Breast epithelium (tissue), 4 donors: ENCODE results near the gene G6PC2. TPM values are rescaled to one million over a fixed set of nuclear protein-coding genes. Genes with fewer than 3 reads are reported as not detected.
"Not testable (repeated sequence)": the region's sequence is repeated elsewhere in the genome, so short reads cannot be mapped to it uniquely, and the experiment has no call there.

Experiments
- DNase-seq, 2 donors: peaks; one replicate each; pipeline ENCODE4 v3.0.0-alpha.2; 2019; ENCODE audit warnings: low spot score in 2 of 2
- H3K27ac ChIP-seq, 2 donors: fragments of 200-600 bp; sonication (generic) in 1 of 2; one replicate each; pipeline ENCODE4 v1.5.1; 2016 to 2019; ENCODE audit warnings: mild to moderate bottlenecking in 1 of 2
- H3K27me3 ChIP-seq, 2 donors: fragments of 200-600 bp; sonication (generic) in 1 of 2; one replicate each; pipeline versions ENCODE4 v1.5.1 to v1.6.0; 2017 to 2019; ENCODE audit warnings: control low read depth in 1 of 2, mild to moderate bottlenecking in 1 of 2
- H3K36me3 ChIP-seq: fragments of 200-600 bp; one replicate; pipeline ENCODE4 v1.5.1; 2019
- H3K4me1 ChIP-seq, 2 donors: fragments of 200-600 bp; sonication (generic); one replicate each; pipeline ENCODE4 v1.5.1; 2016 to 2019; ENCODE audit warnings: control low read depth in 1 of 2
- H3K4me3 ChIP-seq, 3 donors: fragments of 200-600 bp; sonication (generic); 1 replicate in 2 of 3; 2 replicates in 1 of 3; pipeline ENCODE4 v1.5.1; 2016 to 2019; ENCODE audit warnings: mild to moderate bottlenecking in 3 of 3, moderate library complexity in 2 of 3
- H3K9me3 ChIP-seq, 2 donors: fragments of 200-600 bp; sonication (generic) in 1 of 2; one replicate each; pipeline ENCODE4 v1.5.1; 2016 to 2019; ENCODE audit warnings: control low read depth in 1 of 2
- CTCF ChIP-seq, 3 donors: fragments of 450-650 bp; IDR thresholded peaks; one replicate each; pipeline ENCODE4 v1.5.1; 2016 to 2017; ENCODE audit warnings: antibody characterized with exemption in 3 of 3, mild to moderate bottlenecking in 3 of 3, moderate library complexity in 3 of 3
- POLR2A ChIP-seq: fragments of 450-650 bp; IDR thresholded peaks from one replicate; pipeline ENCODE4 v1.6.1; 2016; ENCODE audit warnings: antibody characterized with exemption, mild to moderate bottlenecking, moderate library complexity
- POLR2AphosphoS5 ChIP-seq, 3 donors: sonication (generic); formaldehyde crosslinking; IDR thresholded peaks; one replicate each; pipeline ENCODE4 v1.6.1; 2017; ENCODE audit warnings: antibody characterized with exemption in 3 of 3
- intact Hi-C: fragments of 100-400 bp; cut with DNase I; formaldehyde crosslinking; loops from one replicate; pipeline ENCODE4 v1.15.1; 2023; ENCODE audit warnings: low total_unique reads
- total RNA-seq, 3 donors: library from RNA; depleted of rRNA; stranded (reverse); fragments of >200 nt; gene quantifications; one replicate each; pipeline ENCODE4 v1.1.0, GENCODE V29; 2016

Gene G6PC2
- total RNA-seq, 3 donors from 2014 or later = not detected

GRCh38 chr2:168855601-168856000 is 45.5 kb upstream of the G6PC2 start:
- DNase-seq = no peak
- no peak for TF ChIP-seq POLR2A
- no peak for TF ChIP-seq POLR2AphosphoS5 (IDR thresholded peaks at IDR 0.05)
- no peak for TF ChIP-seq CTCF (IDR thresholded peaks at IDR 0.05)
- no peak overlapping the region for H3K27ac ChIP-seq
- H3K27me3 ChIP-seq = no peaks in the 10 kb centered on the region
- no peaks in the 10 kb centered on the region for H3K4me1 ChIP-seq
- H3K4me3 ChIP-seq = no peak overlapping the region
- H3K9me3 ChIP-seq = no peaks in the 10 kb centered on the region
- intact Hi-C loops = no loop called here
- H3K36me3 ChIP-seq = no peaks in the 10 kb centered on the region

- no peaks in the 10 kb centered on the region for H3K27me3 ChIP-seq
- no peaks in the 10 kb centered on the region for H3K36me3 ChIP-seq
- H3K27ac ChIP-seq = no peak overlapping the region
- no peaks in the 10 kb centered on the region for H3K4me1 ChIP-seq
- no peak for DNase-seq
- TF ChIP-seq CTCF (IDR thresholded peaks at IDR 0.05) (no peak), POLR2A (no peak), POLR2AphosphoS5 (IDR thresholded peaks at IDR 0.05) (no peak)
- no peaks in the 10 kb centered on the region for H3K9me3 ChIP-seq
- intact Hi-C loops = no loop called here
- H3K4me3 ChIP-seq = no peak overlapping the region
Observed at GRCh38 chr2:168858146-168858545, 42.9 kb upstream of the G6PC2 start.

- H3K4me3 ChIP-seq, H3K36me3 ChIP-seq, H3K9me3 ChIP-seq, H3K4me1 ChIP-seq, intact Hi-C loops, DNase-seq, H3K27ac ChIP-seq, H3K27me3 ChIP-seq: not testable (repeated sequence)
Observed at GRCh38 chr2:168867164-168867563, 33.9 kb upstream of the G6PC2 start.

GRCh38 chr2:168870369-168870768 is 30.7 kb upstream of the G6PC2 start:
- H3K4me3 ChIP-seq, intact Hi-C loops, H3K27me3 ChIP-seq, DNase-seq, H3K27ac ChIP-seq, H3K36me3 ChIP-seq, H3K4me1 ChIP-seq, H3K9me3 ChIP-seq: not testable (repeated sequence)

- H3K27ac ChIP-seq, H3K4me3 ChIP-seq, DNase-seq, intact Hi-C loops, H3K27me3 ChIP-seq, H3K4me1 ChIP-seq, H3K36me3 ChIP-seq, H3K9me3 ChIP-seq: not testable (repeated sequence)
Observed at GRCh38 chr2:168870824-168871223, 30.3 kb upstream of the G6PC2 start.

GRCh38 chr2:168874368-168875054 is 26.6 kb upstream of the G6PC2 start:
- no peak overlapping the region for H3K27ac ChIP-seq

GRCh38 chr2:168882163-168882562 is 18.9 kb upstream of the G6PC2 start:
- intact Hi-C loops, DNase-seq, H3K4me3 ChIP-seq: not testable (repeated sequence)

More at GRCh38 chr2:168874368-168875054, 26.6 kb upstream of the G6PC2 start:
- no peaks in the 10 kb centered on the region for H3K4me1 ChIP-seq
- no peaks in the 10 kb centered on the region for H3K27me3 ChIP-seq
- no peaks in the 10 kb centered on the region for H3K9me3 ChIP-seq
- no peaks in the 10 kb centered on the region for H3K36me3 ChIP-seq
- no peak overlapping the region for H3K4me3 ChIP-seq
- no peak for DNase-seq
- TF ChIP-seq POLR2AphosphoS5 (IDR thresholded peaks at IDR 0.05) = no peak
- TF ChIP-seq POLR2A = no peak
- TF ChIP-seq CTCF (IDR thresholded peaks at IDR 0.05) = no peak
- intact Hi-C loops = no loop called here

More at GRCh38 chr2:168882163-168882562, 18.9 kb upstream of the G6PC2 start:
- not testable (repeated sequence) for H3K36me3 ChIP-seq, H3K9me3 ChIP-seq, H3K27ac ChIP-seq, H3K4me1 ChIP-seq, H3K27me3 ChIP-seq
